22Rv1 (cell line): ENCODE measurements around the gene SPTLC3.

Source experiments
- H3K27ac ChIP-seq: fragments of 450-650 bp; 2 replicates; pipeline ENCODE4 v1.5.1; 2017
- ZFX ChIP-seq: fragments of 450-650 bp; IDR thresholded peaks from 2 replicates; pipeline ENCODE4 v1.6.1; 2017; ENCODE audit warnings: antibody characterized with exemption, borderline replicate concordance
- TF ChIP-seq, protein P1 (sequence below): fragments of 450-650 bp; IDR thresholded peaks from 2 replicates; pipeline ENCODE4 v1.5.1; 2017; ENCODE audit warnings: mild to moderate bottlenecking

Gene SPTLC3

DNA sequence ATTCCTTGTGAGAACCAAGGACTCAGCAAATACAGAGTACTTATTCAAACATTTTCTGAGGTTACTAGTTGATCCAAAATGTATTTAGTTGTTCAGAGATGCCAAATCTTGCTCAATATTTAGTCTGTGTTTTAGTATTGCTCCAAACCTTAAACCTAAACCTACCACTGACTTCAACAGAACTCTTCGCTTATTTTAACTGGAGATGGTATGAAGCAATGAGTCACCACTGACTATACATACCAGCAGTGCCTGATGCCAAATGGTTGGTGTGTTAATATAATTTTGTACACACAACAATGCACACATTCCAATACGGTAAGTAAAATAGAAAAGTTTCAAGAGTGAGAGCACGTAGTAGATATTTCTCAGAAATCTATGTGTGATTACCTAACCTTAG is 1.9 kb upstream of the SPTLC3 start:
- no peak overlapping the region for H3K27ac ChIP-seq
- TF ChIP-seq, protein P1, sequence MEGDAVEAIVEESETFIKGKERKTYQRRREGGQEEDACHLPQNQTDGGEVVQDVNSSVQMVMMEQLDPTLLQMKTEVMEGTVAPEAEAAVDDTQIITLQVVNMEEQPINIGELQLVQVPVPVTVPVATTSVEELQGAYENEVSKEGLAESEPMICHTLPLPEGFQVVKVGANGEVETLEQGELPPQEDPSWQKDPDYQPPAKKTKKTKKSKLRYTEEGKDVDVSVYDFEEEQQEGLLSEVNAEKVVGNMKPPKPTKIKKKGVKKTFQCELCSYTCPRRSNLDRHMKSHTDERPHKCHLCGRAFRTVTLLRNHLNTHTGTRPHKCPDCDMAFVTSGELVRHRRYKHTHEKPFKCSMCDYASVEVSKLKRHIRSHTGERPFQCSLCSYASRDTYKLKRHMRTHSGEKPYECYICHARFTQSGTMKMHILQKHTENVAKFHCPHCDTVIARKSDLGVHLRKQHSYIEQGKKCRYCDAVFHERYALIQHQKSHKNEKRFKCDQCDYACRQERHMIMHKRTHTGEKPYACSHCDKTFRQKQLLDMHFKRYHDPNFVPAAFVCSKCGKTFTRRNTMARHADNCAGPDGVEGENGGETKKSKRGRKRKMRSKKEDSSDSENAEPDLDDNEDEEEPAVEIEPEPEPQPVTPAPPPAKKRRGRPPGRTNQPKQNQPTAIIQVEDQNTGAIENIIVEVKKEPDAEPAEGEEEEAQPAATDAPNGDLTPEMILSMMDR = no peak
- TF ChIP-seq ZFX = no peak

DNA sequence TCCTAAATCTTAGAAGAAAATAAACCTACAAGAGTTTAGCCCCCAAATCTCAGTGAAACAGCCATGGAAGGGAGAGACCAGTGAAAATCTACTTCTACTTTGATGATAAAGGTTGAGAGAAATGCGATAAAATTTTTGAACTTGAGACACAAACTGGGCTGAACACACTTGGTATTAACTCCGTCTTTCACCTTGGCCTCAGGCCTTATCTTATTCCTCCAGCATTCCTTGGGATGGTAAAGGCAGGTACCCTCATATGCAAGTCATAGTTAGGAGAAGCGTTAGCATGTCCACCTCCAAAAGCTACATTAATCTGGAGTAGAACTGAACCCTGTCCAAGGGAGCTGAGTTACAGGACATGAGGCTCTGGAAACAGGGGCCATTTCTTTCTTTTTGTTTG is 1.2 kb upstream of the SPTLC3 start:
- TF ChIP-seq, protein P1 = no peak
- no peak for TF ChIP-seq ZFX
- no peak overlapping the region for H3K27ac ChIP-seq

DNA sequence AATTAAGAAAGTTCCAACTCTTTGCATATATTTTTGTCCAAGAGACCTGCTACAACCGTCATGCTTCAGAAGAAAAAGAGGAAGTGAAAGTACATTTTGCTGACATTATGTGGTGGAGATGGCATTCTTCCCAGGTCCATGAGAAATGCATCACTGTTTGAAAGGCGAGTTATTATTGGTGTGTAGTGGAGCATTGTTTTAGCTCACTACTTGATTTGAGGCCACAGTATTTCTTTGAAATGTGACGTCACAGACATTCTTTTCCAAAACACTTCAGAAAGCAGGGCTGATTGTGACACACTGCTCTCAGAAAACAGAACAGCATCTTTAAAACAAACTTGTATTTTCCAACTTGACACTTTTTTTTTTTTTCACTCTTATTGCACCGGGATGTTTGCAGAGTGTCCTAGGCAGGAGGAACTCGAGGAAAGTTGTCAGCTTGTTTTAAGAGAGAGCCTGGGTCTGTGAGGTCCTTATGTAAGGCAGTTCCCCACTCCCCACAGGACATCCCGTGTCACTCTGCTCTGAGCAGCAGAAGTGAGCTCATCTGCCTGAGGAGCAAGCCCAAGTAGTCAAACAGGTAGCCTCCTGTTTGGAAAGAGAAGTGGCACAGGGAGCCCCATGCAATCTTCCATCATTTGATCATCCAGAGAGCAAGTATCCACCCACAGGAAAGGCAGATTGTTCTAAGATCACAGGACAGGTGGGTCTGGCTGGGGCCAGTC is 1.1 kb downstream of the SPTLC3 start:
- no peak for TF ChIP-seq ZFX
- TF ChIP-seq, protein P1 = no peak
- H3K27ac ChIP-seq = no peak overlapping the region

DNA sequence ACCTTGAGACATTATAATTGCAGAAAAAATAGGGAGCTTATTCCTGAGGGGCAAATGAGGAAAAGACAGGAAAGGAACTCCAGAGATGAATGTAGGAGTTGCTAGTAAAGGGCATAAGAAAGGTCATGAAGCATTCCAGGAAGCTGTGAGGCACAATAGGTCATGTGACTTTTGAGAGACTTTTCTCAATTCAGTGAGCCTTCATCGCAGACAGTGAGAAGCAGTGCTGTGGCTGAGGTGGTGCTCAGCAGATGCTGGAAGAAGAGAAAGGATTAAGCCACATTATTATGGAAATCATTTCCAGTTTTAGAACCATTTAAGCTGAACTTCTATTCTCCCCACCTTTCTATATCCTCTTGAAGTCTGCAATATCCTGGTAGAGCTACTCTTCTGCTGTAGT is 4.1 kb downstream of the SPTLC3 start:
- TF ChIP-seq, protein P1 = no peak
- TF ChIP-seq ZFX = no peak
- no peak overlapping the region for H3K27ac ChIP-seq

DNA sequence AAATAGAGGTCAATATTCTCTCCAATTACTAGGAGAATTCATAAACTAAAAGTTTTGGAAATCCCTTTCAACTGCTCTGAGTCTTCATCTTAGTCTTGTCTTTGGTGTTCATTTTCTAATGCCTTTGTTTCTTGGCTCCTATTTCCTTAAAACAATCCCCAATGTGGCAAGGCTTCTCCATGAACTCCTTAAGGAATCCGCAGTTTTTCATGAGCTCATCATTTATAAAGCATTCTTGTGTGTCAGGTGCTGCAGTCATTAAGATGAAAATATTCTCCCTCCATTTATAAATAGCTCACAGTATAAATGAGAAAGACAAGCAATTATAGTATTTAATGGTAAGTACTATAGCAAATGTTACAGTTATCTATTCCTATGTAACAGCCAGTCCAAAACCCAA is 4.6 kb downstream of the SPTLC3 start:
- no peak overlapping the region for H3K27ac ChIP-seq
- no peak for TF ChIP-seq ZFX
- TF ChIP-seq, protein P1 = no peak

DNA sequence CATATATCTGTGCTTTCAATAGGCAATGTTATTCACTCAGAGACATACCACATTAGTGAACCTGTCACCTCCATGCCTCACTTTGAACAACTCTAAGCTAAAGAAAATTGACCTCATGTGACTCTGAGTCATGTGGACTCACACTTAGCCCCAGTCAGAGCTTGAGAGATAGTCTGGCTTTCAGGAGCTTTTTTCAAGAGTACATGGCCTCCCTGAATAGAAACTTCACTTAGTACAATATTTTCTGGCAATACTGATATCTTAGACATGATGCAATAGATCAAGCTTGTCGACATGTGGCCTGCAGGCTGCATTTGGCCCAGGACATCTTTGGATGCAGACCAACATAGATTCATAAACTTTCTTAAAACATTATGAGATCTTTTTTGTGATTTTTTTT is 8.5 kb downstream of the SPTLC3 start:
- H3K27ac ChIP-seq = no peak overlapping the region
- TF ChIP-seq, protein P1 = no peak
- TF ChIP-seq ZFX = no peak

DNA sequence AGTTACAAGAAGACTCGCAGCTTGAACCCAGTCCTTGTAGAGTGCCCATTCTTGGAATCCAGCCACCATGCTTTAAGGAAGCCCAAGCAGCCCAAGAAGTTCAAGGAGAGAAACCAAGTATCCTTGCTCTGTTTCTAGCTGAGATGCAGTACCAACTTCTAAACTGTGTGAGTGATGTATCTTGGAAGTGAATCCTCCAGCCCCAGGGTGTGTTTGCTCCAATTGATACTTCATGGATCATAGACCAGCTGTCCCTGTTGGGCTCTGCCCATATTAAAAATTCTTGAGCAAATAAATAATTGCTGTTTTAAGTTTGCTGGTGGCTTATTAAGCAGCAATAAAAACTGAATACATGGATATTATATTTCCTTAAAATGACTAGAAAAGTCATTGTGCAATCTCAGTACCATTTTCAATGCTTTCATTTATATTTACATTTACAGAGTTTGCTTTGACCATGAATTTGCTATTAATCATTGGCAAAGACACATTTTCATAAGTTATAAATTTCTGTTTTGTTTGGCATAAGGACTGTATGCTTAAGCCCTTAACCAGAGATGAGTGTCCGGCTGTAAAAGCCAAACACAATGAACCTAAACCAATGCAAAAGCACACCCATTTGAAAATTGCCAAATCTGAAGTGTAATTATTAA is 9.2 kb downstream of the SPTLC3 start:
- H3K27ac ChIP-seq = no peak overlapping the region
- TF ChIP-seq, protein P1 = no peak
- TF ChIP-seq ZFX = no peak
